ENCODE data around the gene MCU. TPM values are rescaled to one million over a fixed set of nuclear protein-coding genes. Genes with fewer than 3 reads are reported as not detected.
"Not testable (repeated sequence)": the region's sequence is repeated elsewhere in the genome, so short reads cannot be mapped to it uniquely, and the experiment has no call there.

MCU gene
- total RNA-seq, 1 donor from 2014 or later: 15.5 TPM

GRCh38 chr10:72697716-72698115 lies 5.8 kb downstream of the MCU start:
- Mint-ChIP-seq H3K27me3 (no peaks in the 10 kb centered on the region), H3K4me1 (peaks cover 28% of the 10 kb centered on the region), H3K36me3 (ENCODE audit: low read depth) (no peaks in the 10 kb centered on the region), H3K4me3 (no peak overlapping the region), H3K27ac (no peak overlapping the region), H3K9me3 (no peaks in the 10 kb centered on the region)
- ChIA-PET POLR2A (no interaction called here), CTCF (no interaction called here)
- ATAC-seq (ENCODE audit: low read depth): no peak
- intact Hi-C loops (cut with micrococcal nuclease): loop anchor here (10.0 kb wide), 1 partner anchor 547 kb away; the partner anchor contains the start of gene DNAJC9
- TF ChIP-seq, protein P1, sequence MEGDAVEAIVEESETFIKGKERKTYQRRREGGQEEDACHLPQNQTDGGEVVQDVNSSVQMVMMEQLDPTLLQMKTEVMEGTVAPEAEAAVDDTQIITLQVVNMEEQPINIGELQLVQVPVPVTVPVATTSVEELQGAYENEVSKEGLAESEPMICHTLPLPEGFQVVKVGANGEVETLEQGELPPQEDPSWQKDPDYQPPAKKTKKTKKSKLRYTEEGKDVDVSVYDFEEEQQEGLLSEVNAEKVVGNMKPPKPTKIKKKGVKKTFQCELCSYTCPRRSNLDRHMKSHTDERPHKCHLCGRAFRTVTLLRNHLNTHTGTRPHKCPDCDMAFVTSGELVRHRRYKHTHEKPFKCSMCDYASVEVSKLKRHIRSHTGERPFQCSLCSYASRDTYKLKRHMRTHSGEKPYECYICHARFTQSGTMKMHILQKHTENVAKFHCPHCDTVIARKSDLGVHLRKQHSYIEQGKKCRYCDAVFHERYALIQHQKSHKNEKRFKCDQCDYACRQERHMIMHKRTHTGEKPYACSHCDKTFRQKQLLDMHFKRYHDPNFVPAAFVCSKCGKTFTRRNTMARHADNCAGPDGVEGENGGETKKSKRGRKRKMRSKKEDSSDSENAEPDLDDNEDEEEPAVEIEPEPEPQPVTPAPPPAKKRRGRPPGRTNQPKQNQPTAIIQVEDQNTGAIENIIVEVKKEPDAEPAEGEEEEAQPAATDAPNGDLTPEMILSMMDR (IDR thresholded peaks at IDR 0.05): no peak
- DNase-seq: no peak

GRCh38 chr10:72702465-72702864 lies 10.5 kb downstream of the MCU start:
- H3K4me3 Mint-ChIP-seq; H3K9me3 Mint-ChIP-seq; ATAC-seq (ENCODE audit: low read depth); intact Hi-C loops (cut with micrococcal nuclease); H3K27ac Mint-ChIP-seq; H3K4me1 Mint-ChIP-seq; POLR2A ChIA-PET; H3K36me3 Mint-ChIP-seq (ENCODE audit: low read depth); CTCF ChIA-PET; DNase-seq; H3K27me3 Mint-ChIP-seq: not testable (repeated sequence)

DNA sequence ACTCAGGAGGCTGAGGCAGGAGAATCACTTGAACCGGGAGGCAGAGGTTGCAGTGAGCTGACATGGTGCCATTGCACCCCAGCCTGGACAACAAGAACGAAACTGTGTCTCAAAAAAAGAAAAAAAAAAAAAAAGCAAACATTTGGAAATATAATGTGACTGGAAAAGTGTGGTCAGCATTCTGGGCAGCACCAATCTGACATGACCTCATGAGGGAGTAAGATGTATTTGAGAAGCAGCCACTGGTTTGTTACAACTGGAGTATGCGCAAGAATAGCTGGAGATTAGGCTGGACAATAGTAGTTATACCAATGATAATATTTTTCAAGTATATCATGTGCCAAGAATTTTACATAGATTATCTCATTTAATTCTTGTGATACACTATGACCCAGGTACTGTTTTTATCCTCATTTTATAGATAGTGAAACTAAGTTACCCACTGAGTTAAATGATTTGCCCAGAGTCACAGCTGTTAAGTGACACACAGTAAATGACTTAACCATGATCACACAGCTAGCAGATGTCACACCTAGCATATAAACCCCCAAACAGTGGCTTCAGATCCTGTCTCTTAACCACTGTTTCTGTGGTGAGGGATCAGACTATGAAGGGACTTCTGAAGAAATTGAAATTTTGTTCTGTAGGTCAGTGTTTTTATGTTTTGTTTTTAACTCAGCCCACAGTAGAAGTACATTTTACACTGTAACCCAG lies 11.1 kb downstream of the MCU start:
- ChIA-PET POLR2A (no interaction called here), CTCF (no interaction called here)
- Mint-ChIP-seq H3K4me3 (no peak overlapping the region), H3K9me3 (no peaks in the 10 kb centered on the region), H3K4me1 (no peaks in the 10 kb centered on the region), H3K27ac (no peak overlapping the region), H3K27me3 (no peaks in the 10 kb centered on the region), H3K36me3 (ENCODE audit: low read depth) (peaks cover under 1% of the 10 kb centered on the region)
- ATAC-seq (ENCODE audit: low read depth) (no peak), DNase-seq (no peak)
- intact Hi-C loops (cut with micrococcal nuclease): no loop called here
- TF ChIP-seq, protein P1 (IDR thresholded peaks at IDR 0.05): no peak

GRCh38 chr10:72704117-72704516 lies 12.2 kb downstream of the MCU start:
- Mint-ChIP-seq H3K36me3 (ENCODE audit: low read depth) (peaks cover 2% of the 10 kb centered on the region), H3K27me3 (no peaks in the 10 kb centered on the region), H3K4me1 (no peaks in the 10 kb centered on the region), H3K27ac (no peak overlapping the region), H3K9me3 (no peaks in the 10 kb centered on the region), H3K4me3 (no peak overlapping the region)
- ChIA-PET CTCF (no interaction called here), POLR2A (no interaction called here)
- TF ChIP-seq, protein P1 (IDR thresholded peaks at IDR 0.05): no peak
- ATAC-seq (ENCODE audit: low read depth) (no peak), DNase-seq (no peak)
- intact Hi-C loops (cut with micrococcal nuclease): no loop called here

DNA sequence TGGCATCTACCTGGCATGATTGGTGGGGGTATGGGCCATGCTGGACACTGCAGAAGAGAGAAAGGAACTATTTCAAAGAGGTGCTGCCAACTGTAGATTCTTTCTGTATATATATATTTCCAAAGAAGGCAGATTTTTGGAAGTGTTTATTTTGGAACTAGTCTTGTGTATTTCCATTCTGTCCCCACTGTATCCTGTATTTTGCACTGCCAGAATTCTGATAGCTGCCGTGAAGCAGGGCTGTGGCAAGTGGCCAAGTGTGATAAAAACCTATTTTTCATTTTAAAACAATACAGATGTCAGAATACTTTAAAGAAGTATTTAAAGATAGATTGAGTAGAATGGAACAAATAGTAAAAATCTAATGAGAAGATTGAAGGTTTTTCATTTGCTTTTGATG lies 17.1 kb downstream of the MCU start:
- ATAC-seq (ENCODE audit: low read depth) (no peak), DNase-seq (no peak)
- POLR2A ChIA-PET: no interaction called here
- peaks cover 4% of the 10 kb centered on the region for H3K36me3 Mint-ChIP-seq (ENCODE audit: low read depth)
- no peak overlapping the region for H3K27ac Mint-ChIP-seq
- no peaks in the 10 kb centered on the region for H3K27me3 Mint-ChIP-seq
- intact Hi-C loops (cut with micrococcal nuclease): no loop called here
- TF ChIP-seq, protein P1 (IDR thresholded peaks at IDR 0.05): no peak
- H3K4me3 Mint-ChIP-seq: no peak overlapping the region
- no peaks in the 10 kb centered on the region for H3K9me3 Mint-ChIP-seq
- H3K4me1 Mint-ChIP-seq: no peaks in the 10 kb centered on the region
- CTCF ChIA-PET: no interaction called here

- CTCF ChIA-PET: no interaction called here
- H3K4me3 Mint-ChIP-seq: no peak overlapping the region
- no peaks in the 10 kb centered on the region for H3K27me3 Mint-ChIP-seq
- intact Hi-C loops (cut with micrococcal nuclease): no loop called here
- H3K27ac Mint-ChIP-seq: no peak overlapping the region
- H3K9me3 Mint-ChIP-seq: no peaks in the 10 kb centered on the region
- peaks cover 16% of the 10 kb centered on the region for H3K36me3 Mint-ChIP-seq (ENCODE audit: low read depth)
- TF ChIP-seq, protein P1 (IDR thresholded peaks at IDR 0.05): no peak
- ATAC-seq (ENCODE audit: low read depth) (no peak), DNase-seq (no peak)
- POLR2A ChIA-PET: no interaction called here
- no peaks in the 10 kb centered on the region for H3K4me1 Mint-ChIP-seq
These were observed 20.2 kb downstream of the MCU start for GRCh38 chr10:72712136-72712535.
